Hepatocyte (in vitro differentiated cells): ENCODE results near the gene BLOC1S6. TPM values are rescaled to one million over a fixed set of nuclear protein-coding genes. Genes with fewer than 3 reads are reported as not detected.

Source experiments
- DNase-seq: peaks from one replicate; pipeline ENCODE4 v3.0.0-alpha.2; 2016; ENCODE audit warnings: low spot score
- H2AFZ ChIP-seq: fragments of 200-600 bp; sonication (generic); 2 replicates; pipeline ENCODE4 v1.6.0; 2016; ENCODE audit warnings: antibody characterized with exemption, mild to moderate bottlenecking
- H3K27ac ChIP-seq: fragments of 200-600 bp; sonication (generic); 2 replicates; pipeline ENCODE4 v1.5.1; 2016; ENCODE audit warnings: mild to moderate bottlenecking
- H3K27me3 ChIP-seq: fragments of 200-600 bp; sonication (generic); 2 replicates; pipeline ENCODE4 v1.6.1; 2016
- H3K36me3 ChIP-seq: fragments of 200-600 bp; sonication (generic); replicated peaks from 2 replicates; pipeline ENCODE4 v1.5.1; 2016; ENCODE audit warnings: low read depth; ENCODE audit not compliant: insufficient read depth
- H3K4me1 ChIP-seq: fragments of 200-600 bp; sonication (generic); 2 replicates; pipeline ENCODE4 v1.5.1; 2016; ENCODE audit warnings: mild to moderate bottlenecking, moderate library complexity; ENCODE audit not compliant: insufficient read depth
- H3K4me2 ChIP-seq: fragments of 200-600 bp; sonication (generic); 2 replicates; pipeline ENCODE4 v1.6.0; 2016
- H3K4me3 ChIP-seq: fragments of 200-600 bp; sonication (generic); 2 replicates; pipeline ENCODE4 v1.5.1; 2016; ENCODE audit warnings: mild to moderate bottlenecking
- H3K79me2 ChIP-seq: fragments of 200-600 bp; sonication (generic); 2 replicates; pipeline ENCODE4 v1.6.0; 2017; ENCODE audit warnings: mild to moderate bottlenecking
- H3K9me2 ChIP-seq: fragments of 200-600 bp; sonication (generic); replicated peaks from 2 replicates; pipeline ENCODE4 v1.6.0; 2017; ENCODE audit warnings: mild to moderate bottlenecking; ENCODE audit not compliant: insufficient read depth
- H3K9me3 ChIP-seq: fragments of 200-600 bp; sonication (generic); 2 replicates; pipeline ENCODE4 v1.5.1; 2016; ENCODE audit warnings: low read depth, mild to moderate bottlenecking
- H4K20me1 ChIP-seq: fragments of 200-600 bp; sonication (generic); 2 replicates; pipeline ENCODE4 v1.6.0; 2016; ENCODE audit warnings: mild to moderate bottlenecking; ENCODE audit not compliant: insufficient read depth, poor library complexity, severe bottlenecking
- CTCF ChIP-seq: fragments of 200-600 bp; sonication (generic); IDR thresholded peaks from 2 replicates; pipeline ENCODE4 v1.5.1; 2016; ENCODE audit warnings: antibody characterized with exemption, mild to moderate bottlenecking; ENCODE audit not compliant: poor library complexity
- EZH2 ChIP-seq: fragments of 200-600 bp; sonication (generic); IDR thresholded peaks from 2 replicates; pipeline ENCODE4 v1.6.1; 2016; ENCODE audit warnings: antibody characterized with exemption, mild to moderate bottlenecking, borderline replicate concordance
- EZH2phosphoT487 ChIP-seq: fragments of 200-600 bp; sonication (generic); IDR thresholded peaks from one replicate; pipeline ENCODE4 v1.6.1; 2018; ENCODE audit warnings: antibody characterized with exemption, mild to moderate bottlenecking, low read depth, moderate library complexity; ENCODE audit not compliant: unreplicated experiment, severe bottlenecking
- WGBS: methylation state at CpG from one replicate; pipeline ENCODE4 v1.1.6; 2016; ENCODE audit warnings: low lambda C conversion rate; ENCODE audit errors: missing lambda C conversion rate; 5-methylcytosine and 5-hydroxymethylcytosine counted together
- polyA plus RNA-seq: library from polyadenylated mRNA; unstranded; fragments of >200 nt; fragmentation: Nextera tagmentation; extraction: Ambion mirVana; gene quantifications from 2 replicates; pipeline ENCODE4 v1.2.1, GENCODE V29; 2016
- total RNA-seq: library from RNA; depleted of rRNA; stranded (reverse); fragments of >200 nt; gene quantifications from 2 replicates; pipeline ENCODE4 v1.2.3, GENCODE V29; 2014

The BLOC1S6 gene
- total and polyA plus RNA-seq, 2 experiments from 2014 or later: 24.7 to 62.3 TPM

- Histone ChIP-seq H3K9me3 (no peaks in the 10 kb centered on the region), H3K36me3 (no peaks in the 10 kb centered on the region), H3K4me1 (no peaks in the 10 kb centered on the region), H3K79me2 (no peaks in the 10 kb centered on the region), H2AFZ (no peak overlapping the region), H3K4me2 (no peak overlapping the region), H3K9me2 (no peaks in the 10 kb centered on the region), H3K4me3 (no peak overlapping the region), H3K27ac (no peak overlapping the region), H4K20me1 (no peaks in the 10 kb centered on the region), H3K27me3 (peaks cover 7% of the 10 kb centered on the region)
- no peak for DNase-seq
- 94% methylated on average over 3 of the region's 3 CpGs for WGBS
- no peak for TF ChIP-seq EZH2
- no peak for TF ChIP-seq EZH2phosphoT487
- TF ChIP-seq CTCF: no peak
Observed at GRCh38 chr15:45551676-45552075, 35.5 kb upstream of the BLOC1S6 start.

DNA sequence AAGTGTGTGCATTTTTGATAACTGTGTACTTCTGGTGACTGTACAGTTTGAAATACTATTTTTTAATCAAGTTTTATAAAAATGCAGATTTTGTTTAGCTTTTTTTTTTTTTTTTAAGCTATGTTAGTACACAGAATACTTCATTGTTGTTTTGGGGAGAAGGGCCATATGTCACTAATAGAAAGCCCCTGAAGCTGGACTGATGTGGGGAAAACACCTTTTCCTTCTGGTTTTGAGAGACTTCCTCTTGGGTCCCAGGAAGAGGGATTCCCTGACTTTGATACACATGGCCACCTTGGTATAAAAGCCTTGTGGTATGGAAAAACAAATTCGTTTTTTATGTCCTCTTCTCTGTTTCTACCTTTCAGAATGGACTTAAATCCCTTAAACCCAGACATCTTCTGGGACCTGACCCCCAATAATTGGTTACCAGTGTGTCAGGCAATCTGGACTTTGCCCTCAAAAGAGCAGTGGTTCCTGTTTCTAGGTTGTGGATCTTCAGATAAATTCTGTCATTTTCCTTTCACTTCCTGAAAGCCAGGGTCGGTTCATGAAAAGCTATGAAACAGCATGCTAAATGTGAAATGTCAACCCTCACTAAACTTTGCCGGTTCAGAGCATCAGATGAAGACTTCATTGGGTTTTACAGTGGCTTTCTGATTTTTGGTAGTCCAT, 31.1 kb upstream of the BLOC1S6 start:
- no peak for DNase-seq
- WGBS: 48% methylated on average over 3 of the region's 3 CpGs
- Histone ChIP-seq H4K20me1 (no peaks in the 10 kb centered on the region), H3K27ac (no peak overlapping the region), H3K27me3 (peaks cover 7% of the 10 kb centered on the region), H3K4me2 (no peak overlapping the region), H3K4me1 (no peaks in the 10 kb centered on the region), H3K9me2 (no peaks in the 10 kb centered on the region), H3K4me3 (no peak overlapping the region), H3K36me3 (no peaks in the 10 kb centered on the region), H3K9me3 (no peaks in the 10 kb centered on the region), H3K79me2 (no peaks in the 10 kb centered on the region), H2AFZ (peak overlapping the region; percentile 19)
- TF ChIP-seq CTCF: no peak
- no peak for TF ChIP-seq EZH2phosphoT487
- TF ChIP-seq EZH2: no peak

GRCh38 chr15:45572617-45573016, 14.6 kb upstream of the BLOC1S6 start:
- WGBS: 86% methylated on average over 3 of the region's 3 CpGs
- no peaks in the 10 kb centered on the region for H3K36me3 ChIP-seq
- no peak overlapping the region for H3K4me2 ChIP-seq
- H3K27ac ChIP-seq: no peak overlapping the region
- TF ChIP-seq EZH2phosphoT487: no peak
- TF ChIP-seq EZH2: no peak
- no peak for TF ChIP-seq CTCF
- H3K9me3 ChIP-seq: no peaks in the 10 kb centered on the region
- H2AFZ ChIP-seq: no peak overlapping the region
- no peaks in the 10 kb centered on the region for H4K20me1 ChIP-seq
- H3K4me3 ChIP-seq: no peak overlapping the region
- no peaks in the 10 kb centered on the region for H3K9me2 ChIP-seq
- no peaks in the 10 kb centered on the region for H3K79me2 ChIP-seq
- peaks cover 9% of the 10 kb centered on the region for H3K27me3 ChIP-seq
- H3K4me1 ChIP-seq: no peaks in the 10 kb centered on the region
- no peak for DNase-seq
